Measurements from ENCODE around the gene ACO2. TPM values are rescaled to one million over a fixed set of nuclear protein-coding genes. Genes with fewer than 3 reads are reported as not detected.

The ACO2 gene
- total and polyA plus RNA-seq, 2 of the 8 experiments (the other 6 are each of a cell fraction or from before 2014, with no cell fraction given): 52.8 to 75.4 TPM

GRCh38 chr22:41447435-41448188 lies 21.3 kb upstream of the ACO2 start:
- peaks cover 0 to 8% (median 0%) of the 10 kb centered on the region in 4 experiments; a peak in 1 of 8 replicates for H3K36me3 ChIP-seq (ENCODE audit: control insufficient read depth in 2 of 4, insufficient read depth in 4 of 4, low read length in 3 of 4)
- no peak overlapping the region for H3K14ac ChIP-seq (ENCODE audit: insufficient read length)
- H3K79me1 ChIP-seq (ENCODE audit: low read depth, low read length): peaks cover 6% of the 10 kb centered on the region; the same call in 1 of the 2 replicates
- peaks cover 0 to 6% of the 10 kb centered on the region in 2 experiments for H4K20me1 ChIP-seq (replicated peaks in 1 of 2; ENCODE audit: control insufficient read depth in 1 of 2, insufficient read depth in 2 of 2, low read length in 2 of 2)
- peak overlapping the region; percentile 90 for H2BK12ac ChIP-seq (ENCODE audit: low read depth, low read length)
- peak overlapping the region; percentile 67 to 100 (median 96) for H3K4me3 ChIP-seq (ENCODE audit: extremely low read depth in 1 of 4, insufficient read depth in 2 of 4, low read depth in 3 of 4, low read length in 4 of 4)
- H3K18ac ChIP-seq (ENCODE audit: extremely low read depth, low read length): peak overlapping the region; percentile 96
- peak overlapping the region; percentile 97 for H3K4ac ChIP-seq (replicated peaks; ENCODE audit: insufficient read length, low read depth, low read length)
- peak in 1 of 2 experiments; percentile 78 for DNase-seq (ENCODE audit: low read depth in 1 of 2, low spot score in 2 of 2)
- peak overlapping the region; percentile 97 for H3K56ac ChIP-seq (replicated peaks; ENCODE audit: insufficient read length, low read depth, low read length)
- H3K23me2 ChIP-seq (ENCODE audit: low read depth, low read length): peaks cover 29% of the 10 kb centered on the region
- ChIA-PET POLR2A (ENCODE audit: partially characterized antibody) (interaction anchor here (0.6 to 28.8 kb wide), 44 partner anchors 8 to 355 kb away, joined by 3 to 887 read pairs (median 6); partner anchors contain the start of genes ACO2, DESI1, EP300 and PHF5A), CTCF (ENCODE audit: partially characterized antibody) (interaction anchor here (1.0 to 2.7 kb wide), 5 partner anchors 15 to 77 kb away, joined by 3 to 12 read pairs (median 4); no protein-coding TSS in a partner anchor)
- peak overlapping the region; percentile 75 for H2BK120ac ChIP-seq (replicated peaks; ENCODE audit: low read depth, low read length)
- H4K91ac ChIP-seq (replicated peaks; ENCODE audit: insufficient read length, low read length): peak overlapping the region; percentile 91
- peak overlapping the region; percentile 91 to 99 (median 94) for H3K9ac ChIP-seq (replicated peaks in 1 of 4; ENCODE audit: extremely low read depth in 1 of 4, low read depth in 3 of 4, low read length in 3 of 4)
- H3K27me3 ChIP-seq (replicated peaks in 1 of 4; ENCODE audit: control insufficient read depth in 3 of 4, extremely low read depth in 1 of 4, insufficient read depth in 3 of 4, low read length in 3 of 4): no peaks in the 10 kb centered on the region
- FAIRE-seq: no peak
- H2AFZ ChIP-seq (ENCODE audit: low read length): no peak overlapping the region
- H3K27ac ChIP-seq (ENCODE audit: low read depth, low read length): peak overlapping the region; percentile 96
- H2BK20ac ChIP-seq (ENCODE audit: low read length): no peak overlapping the region
- peaks cover 0 to 7% (median 4%) of the 10 kb centered on the region in 4 experiments; a peak in 5 of 7 replicates for H3K4me1 ChIP-seq (replicated peaks in 1 of 4; ENCODE audit: control insufficient read depth in 3 of 4, insufficient read depth in 4 of 4, low read length in 3 of 4)
- peak overlapping the region; percentile 98; the same call in 1 of the 2 replicates for H4K8ac ChIP-seq (ENCODE audit: extremely low read depth, insufficient read depth, low read length)
- no peak overlapping the region for H2AK5ac ChIP-seq (ENCODE audit: low read depth, low read length)
- H3K23ac ChIP-seq (ENCODE audit: insufficient read length): no peak overlapping the region
- peak overlapping the region; percentile 57 for H4K5ac ChIP-seq (ENCODE audit: insufficient read length, low read depth, low read length)
- 1% methylated on average over 52 of the region's 63 CpGs; no CpG with 5 or more reads in 1 of the 2 experiments for WGBS, 2 experiments (ENCODE audit: extremely low coverage in 1 of 2, insufficient coverage in 1 of 2, insufficient read length in 1 of 2, insufficient replicate concordance in 2 of 2, low coverage in 1 of 2, low lambda C conversion rate in 2 of 2, missing lambda C conversion rate in 1 of 2)
- peak overlapping the region; percentile 88 to 92 for H3K4me2 ChIP-seq (ENCODE audit: insufficient read depth in 1 of 2, low read depth in 2 of 2, low read length in 2 of 2)
- peaks cover 18 to 37% of the 10 kb centered on the region in 2 experiments for H3K79me2 ChIP-seq (ENCODE audit: control insufficient read depth in 1 of 2, insufficient read depth in 2 of 2, low read length in 2 of 2)
- peak overlapping the region; percentile 99 for H2BK5ac ChIP-seq (ENCODE audit: low read depth, low read length)
- H3K9me3 ChIP-seq (ENCODE audit: insufficient read depth in 2 of 2, low read depth in 1 of 2, low read length in 1 of 2): no peaks in the 10 kb centered on the region
- H2BK15ac ChIP-seq (ENCODE audit: low read length): peak overlapping the region; percentile 72; the same call in 1 of the 2 replicates
- TF ChIP-seq JUN (IDR thresholded peaks at IDR 0.05; ENCODE audit: low read depth, low read length): no peak
- TF ChIP-seq CHD1 (IDR thresholded peaks at IDR 0.05; ENCODE audit: low read depth, low read length): 0 out of 2 replicates have a peak, but pooled peaks have one; percentile 8
- TF ChIP-seq, protein P1, sequence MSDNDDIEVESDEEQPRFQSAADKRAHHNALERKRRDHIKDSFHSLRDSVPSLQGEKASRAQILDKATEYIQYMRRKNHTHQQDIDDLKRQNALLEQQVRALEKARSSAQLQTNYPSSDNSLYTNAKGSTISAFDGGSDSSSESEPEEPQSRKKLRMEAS (IDR thresholded peaks at IDR 0.05): no peak
- no peak for TF ChIP-seq TCF12 (IDR thresholded peaks at IDR 0.05; ENCODE audit: low read depth, low read length)
- TF ChIP-seq POLR2A (IDR thresholded peaks at IDR 0.05; ENCODE audit: control extremely low read depth in 1 of 2, low read depth in 2 of 2, low read length in 2 of 2): peak in 1 of 2 experiments; percentile 60; a peak in 2 of 3 replicates
- 0 out of 2 replicates have a peak, but pooled peaks have one; percentile 1 for TF ChIP-seq RBBP5 (IDR thresholded peaks at IDR 0.05; ENCODE audit: borderline replicate concordance, low read depth, low read length)
- TF ChIP-seq PHF8 (conservative IDR thresholded peaks at IDR 0.05; ENCODE audit: low read depth, low read length): peak; percentile 67
- TF ChIP-seq MAFK (IDR thresholded peaks at IDR 0.05; ENCODE audit: low read depth, low read length): no peak
- peak; percentile 72 for TF ChIP-seq NRF1 (IDR thresholded peaks at IDR 0.05; ENCODE audit: low read depth, low read length)
- no peak for TF ChIP-seq SUZ12 (IDR thresholded peaks at IDR 0.05; ENCODE audit: low read length)
- TF ChIP-seq TAF1 (IDR thresholded peaks at IDR 0.05; ENCODE audit: low read depth, low read length): peak; percentile 78; the same call in 1 of the 2 replicates
- TF ChIP-seq POLR2AphosphoS5 (IDR thresholded peaks at IDR 0.05; ENCODE audit: low read depth, low read length): peak; percentile 6

Data from H1 (cell line).